ENCODE results near the gene SPPL2B. TPM values are rescaled to one million over a fixed set of nuclear protein-coding genes. Genes with fewer than 3 reads are reported as not detected.

The SPPL2B gene
- total RNA-seq, 4 donors from 2014 or later = 18.5 to 32.7 (median 30.9) TPM

- TF ChIP-seq EP300 (IDR thresholded peaks at IDR 0.05) (no peak), CTCF (IDR thresholded peaks at IDR 0.05) (no peak)
- H3K27ac ChIP-seq = no peak overlapping the region
- no peaks in the 10 kb centered on the region for H3K4me1 ChIP-seq
- H3K9me3 ChIP-seq = no peaks in the 10 kb centered on the region
- peaks cover 0 to 66% of the 10 kb centered on the region in 2 donors for H3K36me3 ChIP-seq
- 83% methylated on average over 7 of the region's 28 CpGs; no CpG with 5 or more reads in 1 of the 2 donors for WGBS, 2 donors (ENCODE audit: low coverage in 1 of 2)
- no peak for ATAC-seq
- H3K4me3 ChIP-seq = no peak overlapping the region
- no peaks in the 10 kb centered on the region for H3K27me3 ChIP-seq
Measured at GRCh38 chr19:2351591-2351990, 23.1 kb downstream of the SPPL2B start.

- TF ChIP-seq POLR2AphosphoS5 (IDR thresholded peaks at IDR 0.05) = no peak
- TF ChIP-seq CTCF (IDR thresholded peaks at IDR 0.05) = no peak
- no peak for TF ChIP-seq EP300 (IDR thresholded peaks at IDR 0.05)
- no peak for TF ChIP-seq POLR2A (IDR thresholded peaks at IDR 0.05)
- no peak overlapping the region for H3K27ac ChIP-seq
- no peak overlapping the region for H3K4me3 ChIP-seq
- H3K27me3 ChIP-seq = no peaks in the 10 kb centered on the region
- H3K9me3 ChIP-seq = no peaks in the 10 kb centered on the region
- peaks cover 0 to 62% of the 10 kb centered on the region in 2 donors for H3K36me3 ChIP-seq
- WGBS, 2 donors (ENCODE audit: low coverage in 1 of 2) = no CpG with 5 or more reads among the region's 24 CpGs
- no peak for ATAC-seq
- H3K4me1 ChIP-seq = no peaks in the 10 kb centered on the region
Measured at GRCh38 chr19:2352121-2352520, 23.6 kb downstream of the SPPL2B start.

- WGBS, 2 donors (ENCODE audit: low coverage in 1 of 2) = 100% methylated on average over 1 of the region's 45 CpGs; no CpG with 5 or more reads in 1 of the 2 donors
- no peak for ATAC-seq
- Histone ChIP-seq H3K27me3 (no peaks in the 10 kb centered on the region), H3K27ac (no peak overlapping the region), H3K4me1 (no peaks in the 10 kb centered on the region), H3K36me3 (peaks cover 0 to 62% of the 10 kb centered on the region in 2 donors), H3K4me3 (no peak overlapping the region), H3K9me3 (no peaks in the 10 kb centered on the region)
- TF ChIP-seq EP300 (IDR thresholded peaks at IDR 0.05) (no peak), POLR2AphosphoS5 (IDR thresholded peaks at IDR 0.05) (no peak), CTCF (IDR thresholded peaks at IDR 0.05) (no peak), POLR2A (IDR thresholded peaks at IDR 0.05) (no peak)
Measured at GRCh38 chr19:2353159-2353886, 24.8 kb downstream of the SPPL2B start.

- Histone ChIP-seq H3K9me3 (no peaks in the 10 kb centered on the region), H3K27ac (no peak overlapping the region), H3K36me3 (peaks cover 0 to 57% of the 10 kb centered on the region in 2 donors), H3K4me1 (no peaks in the 10 kb centered on the region), H3K4me3 (no peak overlapping the region), H3K27me3 (no peaks in the 10 kb centered on the region)
- WGBS, 2 donors (ENCODE audit: low coverage in 1 of 2) = 90% methylated on average over 5 of the region's 34 CpGs; no CpG with 5 or more reads in 1 of the 2 donors
- no peak for TF ChIP-seq POLR2A (IDR thresholded peaks at IDR 0.05)
- no peak for TF ChIP-seq EP300 (IDR thresholded peaks at IDR 0.05)
- no peak for TF ChIP-seq POLR2AphosphoS5 (IDR thresholded peaks at IDR 0.05)
- no peak for TF ChIP-seq CTCF (IDR thresholded peaks at IDR 0.05)
- ATAC-seq = no peak
Measured at GRCh38 chr19:2353887-2354592, 25.6 kb downstream of the SPPL2B start.

Data from gastroesophageal sphincter (tissue), 4 donors.